ENCODE measurements around the gene LNPEP. TPM values are rescaled to one million over a fixed set of nuclear protein-coding genes. Genes with fewer than 3 reads are reported as not detected.

The LNPEP gene
- total and polyA plus RNA-seq, 10 of the 15 experiments (the other 5 are each of a cell fraction or from before 2014, with no cell fraction given) = 5.6 to 54.9 (median 25.0) TPM

DNA sequence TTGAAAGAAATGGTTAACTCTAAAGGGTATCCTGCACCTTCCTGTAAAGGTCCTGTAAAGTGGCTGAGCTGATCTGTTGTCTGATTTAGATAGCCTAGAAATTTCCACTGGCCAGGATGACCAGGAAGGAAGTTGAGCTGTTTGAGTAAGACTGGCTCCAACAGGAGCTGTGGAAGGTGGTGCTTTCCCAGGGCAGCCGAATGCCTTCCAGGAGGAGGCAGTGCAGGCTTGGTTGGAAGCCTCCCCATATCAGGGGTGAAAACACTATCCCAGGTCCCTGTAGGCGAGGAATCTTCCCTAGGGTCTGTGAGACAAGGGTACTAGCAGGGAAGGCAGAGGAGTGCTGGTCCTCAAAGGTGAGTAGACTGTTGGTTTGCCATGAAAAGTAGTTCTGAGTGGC is 108.2 kb downstream of the LNPEP start:
- CTCF ChIA-PET = interaction anchor here (0.9 to 13.3 kb wide), 7 partner anchors 47 to 292 kb away, joined by 3 to 88 read pairs (median 4); partner anchors contain the start of gene LIX1
- intact Hi-C loops (cut with micrococcal nuclease; ENCODE audit: unreplicated experiment) (loop anchor here (5.0 kb wide), 1 partner anchor 98 kb away; the partner anchor contains the start of gene LIX1), in situ Hi-C loops (cut with MboI) (no loop called here)
- no peaks in the 10 kb centered on the region for H4K20me1 ChIP-seq (ENCODE audit: control insufficient read depth, insufficient read depth)
- POLR2A ChIA-PET = interaction anchor here (0.5 kb wide), 1 partner anchor 60 kb away, joined by 4 read pairs; no protein-coding TSS in a partner anchor
- SMC1A ChIA-PET (ENCODE audit: uncharacterized antibody, unreplicated experiment) = interaction anchor here (1.0 to 6.7 kb wide), 6 partner anchors 12 to 177 kb away, joined by 4 to 49 read pairs (median 7); partner anchors contain the start of gene LIX1
- BruUV-seq (replicated peaks) = no TSS peak
- no peaks in the 10 kb centered on the region; a peak in 1 of 4 replicates for H3K27me3 ChIP-seq (replicated peaks in 1 of 2; ENCODE audit: control insufficient read depth in 2 of 2, insufficient read depth in 2 of 2, low read length in 1 of 2)
- DNase-seq (ENCODE audit: low read depth, low spot score) (no peak), ATAC-seq (peak; percentile 33), FAIRE-seq (no peak)
- no peak overlapping the region for H3K9ac ChIP-seq (ENCODE audit: control insufficient read depth, insufficient read depth, low read length)
- no peaks in the 10 kb centered on the region for H3K4me1 ChIP-seq (ENCODE audit: control insufficient read depth, insufficient read depth, low read length)
- 51% methylated on average over 2 of the region's 2 CpGs for WGBS (ENCODE audit: insufficient coverage, insufficient replicate concordance, low lambda C conversion rate, missing lambda C conversion rate)
- H3K4me3 ChIP-seq = no peak overlapping the region
- no peaks in the 10 kb centered on the region for H3K9me3 ChIP-seq (replicated peaks; ENCODE audit: control insufficient read depth, insufficient read depth, low read length)
- no peak overlapping the region for H2AFZ ChIP-seq (ENCODE audit: control insufficient read depth, low read depth, low read length)
- H3K36me3 ChIP-seq (ENCODE audit: control insufficient read depth in 2 of 2, insufficient read depth in 2 of 2, low read length in 1 of 2) = no peaks in the 10 kb centered on the region
- H3K79me2 ChIP-seq (ENCODE audit: control insufficient read depth, insufficient read depth, low read length) = no peaks in the 10 kb centered on the region
- TF ChIP-seq RAD21 (IDR thresholded peaks at IDR 0.05; ENCODE audit: insufficient read depth, low read depth, low read length) = peak; percentile 45
- TF ChIP-seq TCF3 (IDR thresholded peaks at IDR 0.05; ENCODE audit: borderline replicate concordance, insufficient read depth, low read depth, low read length) = no peak
- peak; percentile 11; the same call in 1 of the 2 replicates for TF ChIP-seq SMC3 (IDR thresholded peaks at IDR 0.05; ENCODE audit: borderline replicate concordance, low read length)
- no peak for TF ChIP-seq ETV6 (conservative IDR thresholded peaks at IDR 0.05 in 1 of 2, IDR thresholded peaks at IDR 0.05 in 1 of 2; ENCODE audit: borderline replicate concordance in 1 of 2, low read depth in 1 of 2)
- TF ChIP-seq, protein P1, sequence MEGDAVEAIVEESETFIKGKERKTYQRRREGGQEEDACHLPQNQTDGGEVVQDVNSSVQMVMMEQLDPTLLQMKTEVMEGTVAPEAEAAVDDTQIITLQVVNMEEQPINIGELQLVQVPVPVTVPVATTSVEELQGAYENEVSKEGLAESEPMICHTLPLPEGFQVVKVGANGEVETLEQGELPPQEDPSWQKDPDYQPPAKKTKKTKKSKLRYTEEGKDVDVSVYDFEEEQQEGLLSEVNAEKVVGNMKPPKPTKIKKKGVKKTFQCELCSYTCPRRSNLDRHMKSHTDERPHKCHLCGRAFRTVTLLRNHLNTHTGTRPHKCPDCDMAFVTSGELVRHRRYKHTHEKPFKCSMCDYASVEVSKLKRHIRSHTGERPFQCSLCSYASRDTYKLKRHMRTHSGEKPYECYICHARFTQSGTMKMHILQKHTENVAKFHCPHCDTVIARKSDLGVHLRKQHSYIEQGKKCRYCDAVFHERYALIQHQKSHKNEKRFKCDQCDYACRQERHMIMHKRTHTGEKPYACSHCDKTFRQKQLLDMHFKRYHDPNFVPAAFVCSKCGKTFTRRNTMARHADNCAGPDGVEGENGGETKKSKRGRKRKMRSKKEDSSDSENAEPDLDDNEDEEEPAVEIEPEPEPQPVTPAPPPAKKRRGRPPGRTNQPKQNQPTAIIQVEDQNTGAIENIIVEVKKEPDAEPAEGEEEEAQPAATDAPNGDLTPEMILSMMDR (IDR thresholded peaks at IDR 0.05 in 2 of 3, conservative IDR thresholded peaks at IDR 0.05 in 1 of 3; ENCODE audit: control insufficient read depth in 2 of 3, extremely low read depth in 1 of 3, insufficient read depth in 1 of 3, low read depth in 3 of 3, low read length in 3 of 3) = peak in 2 of 3 experiments; percentile 18; a peak in 2 of 6 replicates
- no peak overlapping the region for H3K27ac ChIP-seq (ENCODE audit: control insufficient read depth, insufficient read depth)
- RAD21 ChIA-PET (ENCODE audit: unreplicated experiment) = interaction anchor here (1.7 to 2.7 kb wide), 2 partner anchors 98 to 175 kb away, joined by 9 to 15 read pairs; partner anchors contain the start of gene LIX1
- H3K4me2 ChIP-seq (ENCODE audit: control insufficient read depth, insufficient read depth) = no peak overlapping the region

Measured in GM12878 (cell line).